Transverse colon (tissue), 4 donors: ENCODE measurements around the gene GAB2. TPM values are rescaled to one million over a fixed set of nuclear protein-coding genes. Genes with fewer than 3 reads are reported as not detected.

ENCODE experiments used
- DNase-seq: peaks from one replicate; pipeline ENCODE4 v3.0.0-alpha.2; 2019
- H3K27ac ChIP-seq, 4 donors: fragments of 200-600 bp; sonication (generic); 2 replicates each; pipeline ENCODE4 v1.5.1; 2016 to 2018; ENCODE audit warnings: inconsistent platforms in 4 of 4
- H3K27me3 ChIP-seq: fragments of 200-600 bp; sonication (generic); 2 replicates; pipeline ENCODE4 v1.5.1; 2017; ENCODE audit warnings: inconsistent platforms
- H3K36me3 ChIP-seq, 4 donors: fragments of 200-600 bp; sonication (generic); 2 replicates each; pipeline ENCODE4 v1.5.1; 2017 to 2019; ENCODE audit warnings: inconsistent platforms in 4 of 4
- H3K4me1 ChIP-seq, 4 donors: fragments of 200-600 bp; sonication (generic); 2 replicates each; pipeline ENCODE4 v1.5.1; 2017 to 2020; ENCODE audit warnings: inconsistent platforms in 4 of 4
- H3K4me3 ChIP-seq, 4 donors: fragments of 200-600 bp; sonication (generic); 1 replicate in 1 of 4; 2 replicates in 3 of 4; pipeline versions ENCODE4 v1.5.1 to v1.6.1; 2017 to 2019; ENCODE audit warnings: inconsistent platforms in 4 of 4
- H3K9me3 ChIP-seq, 2 donors: fragments of 200-600 bp; sonication (generic); 2 replicates each; pipeline ENCODE4 v1.5.1; 2017 to 2019; ENCODE audit warnings: inconsistent platforms in 2 of 2
- EP300 ChIP-seq: sonication (generic); formaldehyde crosslinking; IDR thresholded peaks from one replicate; pipeline ENCODE4 v1.6.1; 2017; ENCODE audit warnings: antibody characterized with exemption, low read depth
- POLR2A ChIP-seq: fragments of 450-650 bp; IDR thresholded peaks from one replicate; pipeline ENCODE4 v1.6.1; 2016; ENCODE audit warnings: antibody characterized with exemption, mild to moderate bottlenecking, moderate library complexity
- POLR2AphosphoS5 ChIP-seq, 3 donors: sonication (generic); formaldehyde crosslinking; IDR thresholded peaks; one replicate each; pipeline ENCODE4 v1.6.1; 2016; ENCODE audit warnings: antibody characterized with exemption in 3 of 3
- WGBS, 2 donors: methylation state at CpG; one replicate each; pipeline ENCODE4 v1.1.5; 2018; ENCODE audit warnings: low coverage in 1 of 2; 5-methylcytosine and 5-hydroxymethylcytosine counted together
- in situ Hi-C, 4 donors: fragments of 200-750 bp; cut with MboI; loops; one replicate each; pipeline versions ENCODE4 v1.15.0 to v1.15.1; 2017; ENCODE audit warnings: low sequenced_read_pairs in 3 of 4, low pct_ligation_motif_present in 1 of 4, low pct_unique_long_range_greater_than_20kb in 1 of 4
- intact Hi-C: fragments of 100-400 bp; cut with DNase I; formaldehyde crosslinking; loops from one replicate; pipeline ENCODE4 v1.15.1; 2023; ENCODE audit warnings: low total_unique reads
- total RNA-seq, 4 donors: library from RNA; depleted of rRNA; stranded (reverse); fragments of >200 nt; gene quantifications; one replicate each; pipeline ENCODE4 v1.1.0, GENCODE V29; 2016
- TF ChIP-seq, protein P1 (sequence below), 5 experiments: fragments of 200-600 bp in 3 of 5; fragments of 450-650 bp in 2 of 5; sonication (generic) in 3 of 5; IDR thresholded peaks; 1 replicate in 2 of 5; 2 replicates in 3 of 5; pipeline ENCODE4 v1.5.1; 2016 to 2017; ENCODE audit warnings: antibody characterized with exemption in 5 of 5, inconsistent platforms in 3 of 5, mild to moderate bottlenecking in 2 of 5, moderate library complexity in 1 of 5

GAB2 gene
- total RNA-seq, 4 donors from 2014 or later: 5.8 to 35.7 (median 22.9) TPM

DNA sequence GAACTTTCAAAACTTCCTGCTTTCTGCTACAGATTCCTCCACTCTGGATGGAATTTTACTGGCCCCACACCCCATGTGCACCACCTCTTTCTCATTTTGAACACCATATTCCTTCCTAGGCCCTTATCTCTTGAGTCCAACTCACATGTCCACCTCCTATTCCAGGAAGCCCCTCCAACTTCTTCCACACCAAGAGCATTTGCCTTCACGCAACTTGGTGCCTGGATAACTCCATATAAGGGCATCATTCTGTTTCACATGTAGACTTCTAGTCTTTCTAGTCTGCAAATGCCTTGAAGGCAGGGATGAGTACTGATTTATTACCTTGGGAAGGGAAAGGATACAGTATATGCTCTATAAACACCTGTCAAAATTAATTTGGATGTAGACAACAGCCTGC, 17.5 kb downstream of the GAB2 start:
- Histone ChIP-seq H3K9me3 (no peaks in the 10 kb centered on the region), H3K27me3 (no peaks in the 10 kb centered on the region), H3K27ac (no peak overlapping the region), H3K4me1 (peaks cover 0 to 7% (median 0%) of the 10 kb centered on the region in 4 donors), H3K4me3 (no peak overlapping the region), H3K36me3 (no peaks in the 10 kb centered on the region)
- in situ Hi-C loops (loop anchor here in 1 of 4 donors (25.0 kb wide), 1 partner anchor 163 kb away; no protein-coding TSS in a partner anchor), intact Hi-C loops (no loop called here)
- TF ChIP-seq EP300: no peak
- no peak for TF ChIP-seq POLR2A
- TF ChIP-seq POLR2AphosphoS5 (IDR thresholded peaks at IDR 0.05): no peak
- TF ChIP-seq, protein P1, sequence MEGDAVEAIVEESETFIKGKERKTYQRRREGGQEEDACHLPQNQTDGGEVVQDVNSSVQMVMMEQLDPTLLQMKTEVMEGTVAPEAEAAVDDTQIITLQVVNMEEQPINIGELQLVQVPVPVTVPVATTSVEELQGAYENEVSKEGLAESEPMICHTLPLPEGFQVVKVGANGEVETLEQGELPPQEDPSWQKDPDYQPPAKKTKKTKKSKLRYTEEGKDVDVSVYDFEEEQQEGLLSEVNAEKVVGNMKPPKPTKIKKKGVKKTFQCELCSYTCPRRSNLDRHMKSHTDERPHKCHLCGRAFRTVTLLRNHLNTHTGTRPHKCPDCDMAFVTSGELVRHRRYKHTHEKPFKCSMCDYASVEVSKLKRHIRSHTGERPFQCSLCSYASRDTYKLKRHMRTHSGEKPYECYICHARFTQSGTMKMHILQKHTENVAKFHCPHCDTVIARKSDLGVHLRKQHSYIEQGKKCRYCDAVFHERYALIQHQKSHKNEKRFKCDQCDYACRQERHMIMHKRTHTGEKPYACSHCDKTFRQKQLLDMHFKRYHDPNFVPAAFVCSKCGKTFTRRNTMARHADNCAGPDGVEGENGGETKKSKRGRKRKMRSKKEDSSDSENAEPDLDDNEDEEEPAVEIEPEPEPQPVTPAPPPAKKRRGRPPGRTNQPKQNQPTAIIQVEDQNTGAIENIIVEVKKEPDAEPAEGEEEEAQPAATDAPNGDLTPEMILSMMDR (IDR thresholded peaks at IDR 0.05): no peak
- no peak for DNase-seq
- 100% methylated on average over 1 of the region's 1 CpG for WGBS, 2 donors

DNA sequence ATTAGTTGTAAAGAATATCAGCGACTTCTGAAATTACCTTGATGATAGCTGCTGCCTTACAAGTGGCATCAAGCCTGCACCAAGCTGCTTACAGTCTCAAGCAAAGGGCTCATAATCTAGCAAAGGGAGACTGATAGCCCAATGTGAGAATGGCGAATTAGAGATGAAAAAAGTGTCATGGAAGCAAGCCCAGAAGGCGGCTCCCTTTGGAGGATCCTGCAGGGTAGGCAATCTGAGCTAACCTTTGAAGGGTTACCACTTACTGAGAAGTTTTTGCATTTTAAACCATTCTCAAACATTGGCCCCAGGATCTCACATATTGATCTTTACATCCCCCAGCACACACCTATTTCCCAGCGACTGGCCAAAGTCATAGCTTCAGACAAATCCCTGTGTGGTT, 18.5 kb downstream of the GAB2 start:
- Histone ChIP-seq H3K4me3 (no peak overlapping the region), H3K36me3 (no peaks in the 10 kb centered on the region), H3K27ac (no peak overlapping the region), H3K27me3 (no peaks in the 10 kb centered on the region), H3K4me1 (peaks cover 0 to 7% (median 0%) of the 10 kb centered on the region in 4 donors), H3K9me3 (no peaks in the 10 kb centered on the region)
- in situ Hi-C loops: no loop called here
- TF ChIP-seq EP300 (no peak), POLR2AphosphoS5 (IDR thresholded peaks at IDR 0.05) (no peak), POLR2A (no peak)
- TF ChIP-seq, protein P1 (IDR thresholded peaks at IDR 0.05): no peak
- intact Hi-C loops: no loop called here
- no peak for DNase-seq
- WGBS, 2 donors: 93 to 100% methylated on average over 1 to 4 of the region's 4 CpGs

DNA sequence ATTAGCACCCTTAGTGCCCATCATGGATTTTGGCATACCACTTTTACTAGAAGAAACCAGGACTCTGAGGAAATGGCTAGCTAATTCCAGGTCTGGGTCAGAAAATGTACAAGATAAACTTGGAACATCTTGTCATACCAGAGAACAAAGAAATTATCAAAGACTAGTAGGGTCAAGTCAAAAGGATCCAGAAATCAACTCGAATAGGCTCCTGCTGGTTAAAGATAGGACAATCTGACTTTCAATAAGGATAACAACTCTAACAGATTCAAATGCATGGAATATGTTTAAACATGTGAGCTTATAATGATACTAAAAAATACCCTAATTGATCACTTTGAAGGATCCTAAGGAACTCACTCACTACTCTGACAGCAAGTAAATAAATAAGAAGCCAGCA, 18.9 kb downstream of the GAB2 start:
- H3K27ac ChIP-seq: no peak overlapping the region
- H3K27me3 ChIP-seq: no peaks in the 10 kb centered on the region
- no peak for DNase-seq
- no peak overlapping the region for H3K4me3 ChIP-seq
- no peaks in the 10 kb centered on the region for H3K36me3 ChIP-seq
- no peak for TF ChIP-seq POLR2AphosphoS5 (IDR thresholded peaks at IDR 0.05)
- TF ChIP-seq POLR2A: no peak
- TF ChIP-seq, protein P1 (IDR thresholded peaks at IDR 0.05): no peak
- no peak for TF ChIP-seq EP300
- H3K9me3 ChIP-seq: no peaks in the 10 kb centered on the region
- in situ Hi-C loops: no loop called here
- peaks cover 0 to 7% (median 0%) of the 10 kb centered on the region in 4 donors for H3K4me1 ChIP-seq
- intact Hi-C loops: no loop called here
- WGBS, 2 donors: 67 to 98% methylated on average over 1 of the region's 1 CpG

DNA sequence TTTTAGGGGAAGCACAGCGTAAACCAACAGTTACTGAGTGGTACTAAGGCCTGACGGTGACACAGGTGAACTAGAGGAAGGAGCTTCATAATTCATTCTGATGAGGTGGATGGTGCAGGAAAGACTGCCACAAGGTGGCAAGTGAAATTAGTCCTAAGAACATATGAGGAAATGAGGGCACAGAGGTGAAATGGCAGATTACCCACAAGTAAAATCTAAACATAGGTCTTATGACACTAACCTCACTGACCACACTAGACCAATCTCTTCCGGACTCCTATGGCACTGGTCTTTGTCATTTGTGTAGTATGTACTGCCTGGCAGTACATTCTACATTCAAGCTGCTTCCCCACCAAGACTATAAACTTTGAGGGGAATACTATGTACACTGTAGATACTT, 20.2 kb downstream of the GAB2 start:
- no peaks in the 10 kb centered on the region for H3K36me3 ChIP-seq
- DNase-seq: no peak
- no peak for TF ChIP-seq EP300
- TF ChIP-seq POLR2A: no peak
- TF ChIP-seq, protein P1 (IDR thresholded peaks at IDR 0.05): no peak
- TF ChIP-seq POLR2AphosphoS5 (IDR thresholded peaks at IDR 0.05): no peak
- H3K27ac ChIP-seq: no peak overlapping the region
- intact Hi-C loops: no loop called here
- H3K4me1 ChIP-seq: peaks cover 0 to 7% (median 0%) of the 10 kb centered on the region in 4 donors
- no peaks in the 10 kb centered on the region for H3K9me3 ChIP-seq
- in situ Hi-C loops: no loop called here
- no peaks in the 10 kb centered on the region for H3K27me3 ChIP-seq
- 78 to 80% methylated on average over 2 to 3 of the region's 3 CpGs for WGBS, 2 donors
- H3K4me3 ChIP-seq: no peak overlapping the region
